ENCODE results near the gene RNU5B-1.

The RNU5B-1 gene

DNA sequence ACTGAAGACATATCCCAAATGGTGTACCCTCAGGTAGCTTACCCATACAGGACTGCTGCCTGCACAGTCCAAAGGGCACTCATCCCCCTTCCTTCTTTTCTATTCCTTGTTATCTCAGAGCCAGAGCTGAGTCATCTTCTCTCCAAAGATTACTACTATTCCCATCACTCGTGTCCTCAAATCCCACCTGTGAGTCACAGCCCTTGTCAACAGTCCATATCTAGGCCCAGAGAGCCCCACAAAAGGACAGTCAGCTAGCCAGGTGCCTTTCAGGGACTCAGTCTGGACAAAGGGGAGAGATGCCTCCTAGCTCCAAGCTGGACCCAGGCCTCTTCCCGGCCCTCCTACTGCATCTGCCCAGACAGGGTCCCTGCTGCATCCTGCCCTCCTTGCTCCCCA lies 28.8 kb upstream of the RNU5B-1 start:
- DNase-seq (ENCODE audit: low read depth, low spot score), result no peak
- TF ChIP-seq, protein P1, sequence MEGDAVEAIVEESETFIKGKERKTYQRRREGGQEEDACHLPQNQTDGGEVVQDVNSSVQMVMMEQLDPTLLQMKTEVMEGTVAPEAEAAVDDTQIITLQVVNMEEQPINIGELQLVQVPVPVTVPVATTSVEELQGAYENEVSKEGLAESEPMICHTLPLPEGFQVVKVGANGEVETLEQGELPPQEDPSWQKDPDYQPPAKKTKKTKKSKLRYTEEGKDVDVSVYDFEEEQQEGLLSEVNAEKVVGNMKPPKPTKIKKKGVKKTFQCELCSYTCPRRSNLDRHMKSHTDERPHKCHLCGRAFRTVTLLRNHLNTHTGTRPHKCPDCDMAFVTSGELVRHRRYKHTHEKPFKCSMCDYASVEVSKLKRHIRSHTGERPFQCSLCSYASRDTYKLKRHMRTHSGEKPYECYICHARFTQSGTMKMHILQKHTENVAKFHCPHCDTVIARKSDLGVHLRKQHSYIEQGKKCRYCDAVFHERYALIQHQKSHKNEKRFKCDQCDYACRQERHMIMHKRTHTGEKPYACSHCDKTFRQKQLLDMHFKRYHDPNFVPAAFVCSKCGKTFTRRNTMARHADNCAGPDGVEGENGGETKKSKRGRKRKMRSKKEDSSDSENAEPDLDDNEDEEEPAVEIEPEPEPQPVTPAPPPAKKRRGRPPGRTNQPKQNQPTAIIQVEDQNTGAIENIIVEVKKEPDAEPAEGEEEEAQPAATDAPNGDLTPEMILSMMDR (IDR thresholded peaks at IDR 0.05; ENCODE audit: low read depth, low read length), result no peak
- in situ Hi-C loops (cut with HindIII; ENCODE audit: low sequenced_read_pairs), result no loop called here
- no peak overlapping the region for H3K4me3 ChIP-seq (ENCODE audit: low read depth, low read length)

- H3K4me3 ChIP-seq (ENCODE audit: low read depth, low read length), result no peak overlapping the region
- TF ChIP-seq, protein P1 (IDR thresholded peaks at IDR 0.05; ENCODE audit: low read depth, low read length), result no peak
- DNase-seq (ENCODE audit: low read depth, low spot score), result no peak
- in situ Hi-C loops (cut with HindIII; ENCODE audit: low sequenced_read_pairs), result no loop called here
Observed at GRCh38 chr15:65277015-65277414, 27.5 kb upstream of the RNU5B-1 start.

GRCh38 chr15:65278480-65278879 lies 26.0 kb upstream of the RNU5B-1 start:
- DNase-seq (ENCODE audit: low read depth, low spot score), result no peak
- in situ Hi-C loops (cut with HindIII; ENCODE audit: low sequenced_read_pairs), result no loop called here
- TF ChIP-seq, protein P1 (IDR thresholded peaks at IDR 0.05; ENCODE audit: low read depth, low read length), result no peak
- no peak overlapping the region for H3K4me3 ChIP-seq (ENCODE audit: low read depth, low read length)

DNA sequence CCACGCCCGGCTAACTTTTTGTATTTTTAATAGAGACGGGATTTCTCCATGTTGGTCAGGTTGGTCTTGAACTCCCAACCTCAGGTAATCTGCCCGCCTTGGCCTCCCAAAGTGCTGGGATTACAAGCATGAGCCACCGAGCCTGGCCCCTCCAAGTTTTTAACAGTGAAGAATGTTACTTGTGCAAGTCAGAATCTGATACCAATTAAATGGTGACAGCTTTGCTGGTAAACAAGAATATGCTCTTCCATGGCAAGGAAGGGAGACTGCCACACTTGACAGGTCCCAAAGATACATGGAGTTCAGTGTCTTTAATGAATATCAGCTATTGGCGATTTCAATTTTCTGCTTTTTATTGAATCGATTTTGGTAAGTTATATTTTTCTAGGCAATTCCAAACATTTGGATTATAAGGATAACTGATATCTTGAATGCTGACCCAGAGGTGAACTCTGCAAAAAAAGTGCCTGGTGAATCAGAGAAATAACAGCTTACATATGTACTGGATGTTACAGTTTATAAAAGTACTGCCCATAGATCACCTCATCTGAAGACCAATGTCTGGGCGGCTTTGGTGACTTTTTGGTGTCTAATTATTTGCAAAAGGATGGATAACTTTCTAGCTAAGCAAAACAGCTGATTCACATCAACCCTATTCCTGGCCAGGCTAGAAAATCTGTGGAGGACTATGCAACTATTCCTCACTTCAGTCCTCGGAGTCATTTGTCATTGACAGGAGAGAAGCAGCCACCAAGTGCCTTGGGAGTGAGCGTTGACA lies 19.0 kb upstream of the RNU5B-1 start:
- TF ChIP-seq, protein P1 (IDR thresholded peaks at IDR 0.05; ENCODE audit: low read depth, low read length), result no peak
- H3K4me3 ChIP-seq (ENCODE audit: low read depth, low read length), result peak overlapping the region; percentile 65
- DNase-seq (ENCODE audit: low read depth, low spot score), result no peak
- in situ Hi-C loops (cut with HindIII; ENCODE audit: low sequenced_read_pairs), result no loop called here

DNA sequence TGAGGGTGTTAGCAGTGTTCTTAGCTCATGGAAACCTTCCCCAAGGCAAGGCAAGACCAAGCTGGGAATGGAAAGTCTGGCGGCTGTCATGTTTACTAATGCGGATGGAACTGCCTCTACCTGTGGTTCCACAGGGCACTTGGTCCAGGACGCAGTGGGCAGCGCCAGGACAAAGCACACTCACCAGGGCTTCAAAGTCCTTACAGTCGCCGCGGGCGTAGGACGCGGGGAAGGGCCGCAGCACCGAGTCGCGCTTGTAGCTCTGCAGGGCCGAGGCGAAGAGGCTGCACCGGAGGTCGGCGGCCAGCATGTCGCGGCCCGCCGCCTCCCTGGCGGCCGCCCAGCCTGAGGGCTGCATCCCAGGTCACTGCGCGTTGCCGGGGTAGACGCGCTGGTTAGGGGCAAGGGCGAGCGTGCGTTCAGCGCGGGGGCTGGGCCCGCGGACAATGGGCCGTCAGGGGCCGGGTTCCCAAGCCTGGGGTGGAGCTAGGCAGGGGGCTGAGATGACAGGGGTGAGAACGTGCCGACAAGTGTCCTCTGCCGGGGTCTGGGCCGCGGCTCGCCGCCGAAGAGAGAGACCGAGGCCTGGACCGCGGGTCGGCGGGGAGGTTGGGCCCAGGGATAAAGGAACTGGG lies 18.3 kb upstream of the RNU5B-1 start:
- in situ Hi-C loops (cut with HindIII; ENCODE audit: low sequenced_read_pairs), result no loop called here
- H3K4me3 ChIP-seq (ENCODE audit: low read depth, low read length), result peak overlapping the region; percentile 65
- DNase-seq (ENCODE audit: low read depth, low spot score), result peak; percentile 30
- TF ChIP-seq, protein P1 (IDR thresholded peaks at IDR 0.05; ENCODE audit: low read depth, low read length), result no peak

DNA sequence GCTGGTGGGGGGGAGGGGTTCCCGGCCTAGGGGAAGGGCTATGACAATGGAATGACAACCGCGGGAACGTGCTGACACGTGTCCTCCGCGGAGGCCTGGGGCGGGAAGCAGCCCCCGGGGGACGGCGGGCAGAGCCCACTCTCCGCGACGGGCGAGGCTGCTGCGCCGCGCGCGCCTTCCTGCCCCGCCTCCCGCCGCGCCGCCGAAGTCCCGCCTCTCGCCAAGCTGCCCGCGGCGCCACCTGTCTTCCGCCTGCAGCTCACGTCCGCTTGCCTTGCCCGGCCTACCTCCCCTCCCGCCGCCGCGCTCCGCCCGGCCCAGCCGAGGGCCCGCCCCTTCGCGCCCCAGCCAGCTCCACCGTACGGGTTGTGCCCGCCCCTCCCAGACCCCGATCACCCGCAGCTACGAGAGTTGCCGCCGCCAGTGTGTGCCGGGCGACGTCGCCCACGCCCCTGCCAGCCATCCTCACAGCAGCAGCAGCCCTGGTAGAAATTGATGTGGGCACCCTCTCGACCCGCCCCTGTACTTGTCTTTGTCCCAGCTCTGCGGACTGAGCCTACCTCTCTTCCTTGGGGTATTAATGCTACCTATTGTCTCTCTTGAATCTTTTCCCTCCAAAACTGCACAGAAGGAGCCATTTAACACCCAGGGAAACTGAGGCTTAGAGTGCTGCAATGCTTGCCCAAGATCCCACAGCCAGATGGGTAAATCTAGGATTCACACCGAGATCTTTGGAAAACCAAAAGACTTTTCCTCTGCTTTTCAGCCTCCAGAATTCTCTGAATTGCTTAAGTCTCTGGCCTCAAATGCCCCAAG lies 17.6 kb upstream of the RNU5B-1 start, which contains the start of gene PARP16:
Gene PARP16 (minus strand): TSS at position 180 of the 816 bp plus-strand sequence. CDS start 457 bp downstream, outside the sequence.
- H3K4me3 ChIP-seq (ENCODE audit: low read depth, low read length), result peak within 1 kb of the TSS; percentile 65
- in situ Hi-C loops (cut with HindIII; ENCODE audit: low sequenced_read_pairs), result no loop called here
- DNase-seq (ENCODE audit: low read depth, low spot score), result peak; percentile 76
- TF ChIP-seq, protein P1 (IDR thresholded peaks at IDR 0.05; ENCODE audit: low read depth, low read length), result peak; percentile 33

All from astrocyte of the spinal cord (primary cell).